Measurements from ENCODE around the gene FAM156B. TPM values are rescaled to one million over a fixed set of nuclear protein-coding genes. Genes with fewer than 3 reads are reported as not detected.
"Not testable (repeated sequence)": the region's sequence is repeated elsewhere in the genome, so short reads cannot be mapped to it uniquely, and the experiment has no call there.

Gene FAM156B
- total RNA-seq, 1 experiment from 2014 or later = 18.0 TPM

DNA sequence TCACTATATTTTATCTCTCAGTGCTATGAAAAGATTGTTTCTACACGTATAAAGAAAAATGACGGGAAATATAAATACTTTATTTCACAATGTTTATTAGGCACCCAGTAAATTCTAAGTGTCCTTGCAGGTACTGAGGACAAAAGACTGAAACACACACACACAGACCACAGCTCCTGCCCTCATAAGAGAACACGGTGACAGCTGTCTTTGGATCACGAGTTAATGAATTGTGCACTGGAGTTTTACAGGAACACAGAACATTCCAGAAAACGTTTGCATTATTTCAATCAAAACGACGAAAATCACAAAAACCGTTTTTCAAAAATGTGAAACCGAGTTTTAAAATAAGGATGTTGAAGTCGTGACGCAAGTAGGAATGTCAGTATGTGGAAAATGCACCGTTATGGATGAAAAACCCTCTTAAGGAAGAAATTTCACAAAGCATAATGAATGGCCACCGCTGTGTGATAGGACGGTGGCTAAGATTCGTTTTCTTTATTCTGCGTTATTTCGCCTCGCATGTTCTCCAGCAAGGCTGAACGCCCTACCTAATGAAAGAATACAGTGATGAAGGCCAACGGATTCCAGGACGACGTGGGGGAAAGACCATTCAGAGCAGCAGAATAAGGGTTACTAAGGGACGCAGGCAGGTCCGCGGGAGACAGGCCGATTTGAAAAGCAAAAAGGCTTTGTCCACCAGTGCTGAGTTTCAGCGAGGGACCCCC lies 37.0 kb downstream of the FAM156B start:
- 0 out of 2 replicates have a peak, but pooled peaks cover 3% of the 10 kb centered on the region for H3K4me1 ChIP-seq
- Mint-ChIP-seq H3K27ac (ENCODE audit: unreplicated experiment) (peak overlapping the region; percentile 100), H3K9me3 (ENCODE audit: unreplicated experiment) (no peaks in the 10 kb centered on the region), H3K4me1 (ENCODE audit: low read depth, unreplicated experiment) (no peaks in the 10 kb centered on the region), H3K36me3 (ENCODE audit: insufficient read depth, unreplicated experiment) (peaks cover 16% of the 10 kb centered on the region), H3K4me3 (ENCODE audit: unreplicated experiment) (peak overlapping the region; percentile 99), H3K27me3 (ENCODE audit: insufficient read depth, unreplicated experiment) (no peaks in the 10 kb centered on the region)
- intact Hi-C loops (cut with micrococcal nuclease; ENCODE audit: unreplicated experiment) = no loop called here
- no peak for DNase-seq
- ChIA-PET POLR2A (no interaction called here), CTCF (no interaction called here)
- no peaks in the 10 kb centered on the region for H3K36me3 ChIP-seq (ENCODE audit: control insufficient read depth, insufficient read depth, low read length)
- TF ChIP-seq, protein P1, sequence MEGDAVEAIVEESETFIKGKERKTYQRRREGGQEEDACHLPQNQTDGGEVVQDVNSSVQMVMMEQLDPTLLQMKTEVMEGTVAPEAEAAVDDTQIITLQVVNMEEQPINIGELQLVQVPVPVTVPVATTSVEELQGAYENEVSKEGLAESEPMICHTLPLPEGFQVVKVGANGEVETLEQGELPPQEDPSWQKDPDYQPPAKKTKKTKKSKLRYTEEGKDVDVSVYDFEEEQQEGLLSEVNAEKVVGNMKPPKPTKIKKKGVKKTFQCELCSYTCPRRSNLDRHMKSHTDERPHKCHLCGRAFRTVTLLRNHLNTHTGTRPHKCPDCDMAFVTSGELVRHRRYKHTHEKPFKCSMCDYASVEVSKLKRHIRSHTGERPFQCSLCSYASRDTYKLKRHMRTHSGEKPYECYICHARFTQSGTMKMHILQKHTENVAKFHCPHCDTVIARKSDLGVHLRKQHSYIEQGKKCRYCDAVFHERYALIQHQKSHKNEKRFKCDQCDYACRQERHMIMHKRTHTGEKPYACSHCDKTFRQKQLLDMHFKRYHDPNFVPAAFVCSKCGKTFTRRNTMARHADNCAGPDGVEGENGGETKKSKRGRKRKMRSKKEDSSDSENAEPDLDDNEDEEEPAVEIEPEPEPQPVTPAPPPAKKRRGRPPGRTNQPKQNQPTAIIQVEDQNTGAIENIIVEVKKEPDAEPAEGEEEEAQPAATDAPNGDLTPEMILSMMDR (IDR thresholded peaks at IDR 0.05; ENCODE audit: insufficient read depth in 1 of 2, low read depth in 1 of 2, low read length in 1 of 2, severe bottlenecking in 1 of 2, unreplicated experiment in 1 of 2) = no peak
- TSS peak; percentile 63 for BruUV-seq (replicated peaks)
- peak overlapping the region; percentile 70 for H3K4me3 ChIP-seq (ENCODE audit: low read depth, low read length)
- H3K27me3 ChIP-seq (replicated peaks; ENCODE audit: control insufficient read depth, insufficient read depth, low read length) = no peaks in the 10 kb centered on the region
- no peaks in the 10 kb centered on the region for H3K9me3 ChIP-seq

DNA sequence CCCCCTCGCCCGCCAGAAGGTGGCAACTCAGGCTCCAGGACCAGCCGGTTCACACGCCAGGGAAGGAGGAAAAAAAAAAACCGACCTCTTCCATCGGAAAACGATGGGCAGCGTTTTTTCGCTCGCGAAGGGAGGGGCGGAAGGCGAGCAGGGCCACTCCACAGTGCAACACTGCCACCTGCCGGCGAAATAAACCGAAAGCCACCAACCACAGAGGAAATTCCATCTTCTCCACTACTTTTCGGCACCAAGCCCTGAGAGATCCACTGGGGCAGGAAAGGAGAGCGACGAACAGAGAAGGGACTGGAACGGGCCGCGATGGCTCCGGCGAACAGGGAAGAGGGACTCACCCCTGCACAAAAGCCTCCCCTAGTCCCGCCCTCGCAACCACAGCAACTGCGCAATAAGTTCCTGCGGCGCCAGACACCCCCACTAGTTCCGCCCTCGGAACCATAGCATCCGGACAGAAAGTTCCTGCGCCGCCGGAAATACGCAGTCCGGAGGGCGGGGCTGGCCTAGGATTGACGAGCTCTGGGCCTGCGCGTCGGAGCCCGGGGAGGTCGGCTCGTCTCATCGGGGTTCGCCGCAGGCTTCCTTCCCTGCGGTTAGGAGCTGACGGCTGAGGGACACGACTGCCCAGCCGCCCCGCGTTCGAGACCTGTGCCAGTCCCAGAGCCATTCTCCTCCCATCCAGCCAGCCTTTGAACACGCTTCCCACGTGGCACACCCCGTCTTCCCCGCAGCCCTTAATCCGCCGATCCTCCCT lies 37.8 kb downstream of the FAM156B start:
- TF ChIP-seq, protein P1 (IDR thresholded peaks at IDR 0.05; ENCODE audit: insufficient read depth in 1 of 2, low read depth in 1 of 2, low read length in 1 of 2, severe bottlenecking in 1 of 2, unreplicated experiment in 1 of 2) = peak; percentile 54 to 84
- BruUV-seq (replicated peaks) = no TSS peak
- Histone ChIP-seq H3K9me3 (no peaks in the 10 kb centered on the region), H3K4me3 (ENCODE audit: low read depth, low read length) (peak overlapping the region; percentile 70), H3K4me1 (0 out of 2 replicates have a peak, but pooled peaks cover 3% of the 10 kb centered on the region), H3K36me3 (ENCODE audit: control insufficient read depth, insufficient read depth, low read length) (no peaks in the 10 kb centered on the region), H3K27me3 (replicated peaks; ENCODE audit: control insufficient read depth, insufficient read depth, low read length) (no peaks in the 10 kb centered on the region)
- Mint-ChIP-seq H3K27me3 (ENCODE audit: insufficient read depth, unreplicated experiment) (no peaks in the 10 kb centered on the region), H3K27ac (ENCODE audit: unreplicated experiment) (peak overlapping the region; percentile 100), H3K4me3 (ENCODE audit: unreplicated experiment) (peak overlapping the region; percentile 99), H3K4me1 (ENCODE audit: low read depth, unreplicated experiment) (no peaks in the 10 kb centered on the region), H3K9me3 (ENCODE audit: unreplicated experiment) (no peaks in the 10 kb centered on the region), H3K36me3 (ENCODE audit: insufficient read depth, unreplicated experiment) (peaks cover 16% of the 10 kb centered on the region)
- intact Hi-C loops (cut with micrococcal nuclease; ENCODE audit: unreplicated experiment) = no loop called here
- DNase-seq = peak; percentile 88 to 90
- ChIA-PET CTCF (interaction anchor here (0.9 to 1.0 kb wide), 2 partner anchors 55 to 60 kb away, joined by 5 to 7 read pairs; no protein-coding TSS in a partner anchor), POLR2A (interaction anchor here (0.5 to 0.6 kb wide), 2 partner anchors 40 to 147 kb away, joined by 3 read pairs; partner anchors contain the start of gene TSPYL2)

DNA sequence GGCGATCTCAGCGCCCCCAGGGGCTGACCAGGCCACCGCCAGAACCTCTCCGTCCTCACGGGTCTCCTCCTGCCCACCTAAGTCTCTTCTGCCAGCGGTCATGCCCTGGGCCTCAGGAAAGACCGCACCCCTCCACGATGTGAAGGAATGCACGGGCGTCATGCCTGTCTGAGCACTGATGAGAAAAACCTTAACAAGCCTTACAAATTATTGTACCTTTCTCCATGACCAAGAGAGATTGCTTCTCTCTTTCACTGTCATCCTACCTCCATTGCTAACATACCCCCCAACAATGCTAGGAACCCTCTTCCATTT lies 38.3 kb downstream of the FAM156B start:
- POLR2A ChIA-PET = interaction anchor here (0.5 to 0.6 kb wide), 2 partner anchors 40 to 147 kb away, joined by 3 read pairs; partner anchors contain the start of gene TSPYL2

DNA sequence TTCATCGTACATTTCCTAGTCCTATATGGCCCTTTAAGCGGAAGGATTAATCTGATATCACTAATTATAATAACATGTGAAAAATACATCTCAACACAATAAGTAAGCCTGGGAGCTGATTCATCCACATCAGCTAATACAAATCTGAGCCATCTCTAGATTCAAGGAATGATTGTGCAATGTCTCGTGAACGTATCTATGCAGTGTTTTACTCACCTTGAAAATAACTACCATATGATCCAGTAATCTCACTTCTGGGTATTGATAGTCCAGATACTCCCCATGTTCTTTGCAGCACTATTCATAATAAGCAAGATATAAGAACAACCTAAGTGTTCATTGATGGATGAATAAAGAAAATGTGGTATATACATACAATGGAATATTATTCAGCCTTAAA lies 43.6 kb downstream of the FAM156B start:
- intact Hi-C loops (cut with micrococcal nuclease; ENCODE audit: unreplicated experiment); DNase-seq; H3K9me3 ChIP-seq; H3K9me3 Mint-ChIP-seq (ENCODE audit: unreplicated experiment); H3K4me3 Mint-ChIP-seq (ENCODE audit: unreplicated experiment); H3K4me1 ChIP-seq; H3K36me3 Mint-ChIP-seq (ENCODE audit: insufficient read depth, unreplicated experiment); H3K4me3 ChIP-seq (ENCODE audit: low read depth, low read length); BruUV-seq (replicated peaks); H3K4me1 Mint-ChIP-seq (ENCODE audit: low read depth, unreplicated experiment); H3K27ac Mint-ChIP-seq (ENCODE audit: unreplicated experiment); POLR2A ChIA-PET; H3K27me3 Mint-ChIP-seq (ENCODE audit: insufficient read depth, unreplicated experiment); CTCF ChIA-PET; H3K36me3 ChIP-seq (ENCODE audit: control insufficient read depth, insufficient read depth, low read length); H3K27me3 ChIP-seq (replicated peaks; ENCODE audit: control insufficient read depth, insufficient read depth, low read length): not testable (repeated sequence)

More for the DNA sequence above, 38.3 kb downstream of the FAM156B start:
- H3K36me3 ChIP-seq (ENCODE audit: control insufficient read depth, insufficient read depth, low read length); intact Hi-C loops (cut with micrococcal nuclease; ENCODE audit: unreplicated experiment); H3K4me1 Mint-ChIP-seq (ENCODE audit: low read depth, unreplicated experiment); H3K9me3 ChIP-seq; H3K9me3 Mint-ChIP-seq (ENCODE audit: unreplicated experiment); H3K27me3 Mint-ChIP-seq (ENCODE audit: insufficient read depth, unreplicated experiment); DNase-seq; H3K4me1 ChIP-seq; H3K27me3 ChIP-seq (replicated peaks; ENCODE audit: control insufficient read depth, insufficient read depth, low read length): not testable (repeated sequence)
- Mint-ChIP-seq H3K4me3 (ENCODE audit: unreplicated experiment) (peak overlapping the region; percentile 99), H3K36me3 (ENCODE audit: insufficient read depth, unreplicated experiment) (peaks cover 16% of the 10 kb centered on the region), H3K27ac (ENCODE audit: unreplicated experiment) (peak overlapping the region; percentile 100)
- BruUV-seq (replicated peaks) = TSS peak; percentile 100
- CTCF ChIA-PET = interaction anchor here (0.9 to 1.0 kb wide), 2 partner anchors 54 to 60 kb away, joined by 5 to 7 read pairs; no protein-coding TSS in a partner anchor
- peak overlapping the region; percentile 70 for H3K4me3 ChIP-seq (ENCODE audit: low read depth, low read length)

DNA sequence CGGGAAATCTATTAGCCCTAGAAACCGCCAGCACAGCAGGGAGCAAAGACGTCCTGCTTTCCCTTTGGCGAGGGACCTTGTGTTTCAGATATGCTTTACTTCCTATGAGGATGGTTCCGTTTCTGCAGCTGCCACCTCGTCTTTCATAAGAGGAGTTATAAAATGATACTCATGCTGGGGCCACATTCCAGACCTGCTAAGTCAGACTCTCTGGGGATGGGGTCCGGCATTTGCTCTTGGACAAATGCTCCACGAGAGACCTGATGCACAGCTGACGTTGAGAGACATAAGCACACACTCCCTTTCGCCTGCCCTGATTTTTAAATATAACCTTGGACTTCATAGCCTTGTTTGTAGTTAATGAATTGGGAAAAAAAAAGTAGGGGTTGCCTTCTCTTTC lies 44.6 kb downstream of the FAM156B start:
- intact Hi-C loops (cut with micrococcal nuclease; ENCODE audit: unreplicated experiment); DNase-seq; BruUV-seq (replicated peaks); H3K27ac Mint-ChIP-seq (ENCODE audit: unreplicated experiment); H3K4me1 Mint-ChIP-seq (ENCODE audit: low read depth, unreplicated experiment); H3K36me3 Mint-ChIP-seq (ENCODE audit: insufficient read depth, unreplicated experiment); H3K27me3 ChIP-seq (replicated peaks; ENCODE audit: control insufficient read depth, insufficient read depth, low read length); H3K9me3 ChIP-seq; H3K36me3 ChIP-seq (ENCODE audit: control insufficient read depth, insufficient read depth, low read length); POLR2A ChIA-PET; H3K4me3 Mint-ChIP-seq (ENCODE audit: unreplicated experiment); H3K4me3 ChIP-seq (ENCODE audit: low read depth, low read length); CTCF ChIA-PET; H3K9me3 Mint-ChIP-seq (ENCODE audit: unreplicated experiment); H3K4me1 ChIP-seq; H3K27me3 Mint-ChIP-seq (ENCODE audit: insufficient read depth, unreplicated experiment): not testable (repeated sequence)

Data from Caco-2 (cell line).